HepG2 (cell line): ENCODE data around the gene CASKIN2. TPM values are rescaled to one million over a fixed set of nuclear protein-coding genes. Genes with fewer than 3 reads are reported as not detected.
A peak's percentile ranks its signal among the peaks of the same experiment; 100 is the strongest.

Experiments
- CHD4 ChIP-seq: fragments of 200-600 bp; sonication (generic); IDR thresholded peaks from 2 replicates; pipeline ENCODE4 v1.7.0; 2017; ENCODE audit warnings: mild to moderate bottlenecking, low read length, borderline replicate concordance
- EEA1 ChIP-seq: sonication (generic); formaldehyde crosslinking; IDR thresholded peaks from 2 replicates; pipeline ENCODE4 v1.5.1; 2020; ENCODE audit warnings: mild to moderate bottlenecking, missing genetic modification reagents, borderline replicate concordance
- FOXM1 ChIP-seq: sonication (generic); formaldehyde crosslinking; IDR thresholded peaks from 2 replicates; pipeline ENCODE4 v1.5.0; 2020; ENCODE audit warnings: missing genetic modification reagents
- MATR3 ChIP-seq: sonication (generic); formaldehyde crosslinking; IDR thresholded peaks from 2 replicates; pipeline ENCODE4 v1.4.0; 2020; ENCODE audit warnings: missing genetic modification reagents
- MAZ ChIP-seq, 2 experiments: sonication (generic) in 1 of 2; formaldehyde crosslinking in 1 of 2; IDR thresholded peaks; 2 replicates each; pipeline versions ENCODE4 v1.5.0 to v1.6.1; 2012 to 2020; ENCODE audit warnings: low read depth in 2 of 2, mild to moderate bottlenecking in 2 of 2, borderline replicate concordance in 1 of 2, improper control_type of control experiment in 1 of 2, low read length in 1 of 2, missing genetic modification reagents in 1 of 2, moderate library complexity in 1 of 2
- PAX8 ChIP-seq: sonication (generic); formaldehyde crosslinking; IDR thresholded peaks from 2 replicates; pipeline ENCODE4 v1.8.0; 2022; ENCODE audit warnings: mild to moderate bottlenecking, missing genetic modification reagents, borderline replicate concordance
- SIX1 ChIP-seq: sonication (generic); formaldehyde crosslinking; IDR thresholded peaks from 2 replicates; pipeline ENCODE4 v1.4.0; 2020; ENCODE audit warnings: missing genetic modification reagents, borderline replicate concordance
- SMARCE1 ChIP-seq: fragments of 450-650 bp; IDR thresholded peaks from 2 replicates; pipeline ENCODE4 v1.6.1; 2017; ENCODE audit warnings: borderline replicate concordance
- TEAD3 ChIP-seq: optimal IDR thresholded peaks from 2 replicates; pipeline ENCODE3; 2016; ENCODE audit warnings: borderline replicate concordance
- ZFP62 ChIP-seq: sonication (generic); formaldehyde crosslinking; IDR thresholded peaks from 2 replicates; pipeline ENCODE4 v1.4.0; 2020; ENCODE audit warnings: missing genetic modification reagents
- ZMYM2 ChIP-seq: sonication (generic); formaldehyde crosslinking; IDR thresholded peaks from 2 replicates; pipeline ENCODE4 v1.8.0; 2022; ENCODE audit warnings: mild to moderate bottlenecking, missing genetic modification reagents
- ZNF30 ChIP-seq: sonication (generic); formaldehyde crosslinking; IDR thresholded peaks from 2 replicates; pipeline ENCODE4 v1.5.0; 2020; ENCODE audit warnings: mild to moderate bottlenecking, missing genetic modification reagents
- ZNF317 ChIP-seq: sonication (generic); formaldehyde crosslinking; IDR thresholded peaks from 2 replicates; pipeline ENCODE4 v1.5.0; 2020; ENCODE audit warnings: mild to moderate bottlenecking, missing genetic modification reagents
- ZNF724P ChIP-seq: sonication (generic); formaldehyde crosslinking; IDR thresholded peaks from 2 replicates; pipeline ENCODE4 v1.8.0; 2022; ENCODE audit warnings: missing genetic modification reagents, borderline replicate concordance
- ZNF749 ChIP-seq: sonication (generic); formaldehyde crosslinking; IDR thresholded peaks from 2 replicates; pipeline ENCODE4 v1.8.0; 2022; ENCODE audit warnings: mild to moderate bottlenecking, missing genetic modification reagents, moderate library complexity, borderline replicate concordance
- polyA plus RNA-seq, 8 experiments: library from polyadenylated mRNA; depleted of rRNA in 3 of 8; stranded (reverse) in 7 of 8; unstranded in 1 of 8; fragments of >200 nt; fragmentation: Illumina TruSeq in 4 of 8; extraction: Trizol in 4 of 8; gene quantifications; 2 replicates each; pipeline versions ENCODE4 v1.2.1 to v1.2.3, GENCODE V29; 2011 to 2016; ENCODE audit warnings: low read depth in 4 of 8, missing spikeins in 1 of 8, mixed read lengths in 1 of 8; ENCODE audit not compliant: insufficient read depth in 1 of 8
- total RNA-seq, 5 experiments: library from RNA; depleted of rRNA; stranded (reverse); fragments of >200 nt; fragmentation: Illumina TruSeq; extraction: Trizol; gene quantifications; 2 replicates each; pipeline ENCODE4 v1.2.3, GENCODE V29; 2016; ENCODE audit warnings: low read depth in 1 of 5
- TF ChIP-seq, protein P1 (sequence below): sonication (generic); formaldehyde crosslinking; IDR thresholded peaks from 2 replicates; pipeline ENCODE4 v1.5.0; 2020; ENCODE audit warnings: mild to moderate bottlenecking, missing genetic modification reagents
- TF ChIP-seq, protein P2 (sequence below): IDR thresholded peaks from 2 replicates; pipeline ENCODE4 v1.6.1; 2016; ENCODE audit warnings: mild to moderate bottlenecking, missing biosample characterization, missing genetic modification reagents
- TF ChIP-seq, protein P3 (sequence below): sonication (generic); formaldehyde crosslinking; IDR thresholded peaks from 2 replicates; pipeline ENCODE4 v1.4.0; 2020; ENCODE audit warnings: missing genetic modification reagents
- TF ChIP-seq, protein P4 (sequence below): sonication (generic); formaldehyde crosslinking; IDR thresholded peaks from 2 replicates; pipeline ENCODE4 v1.4.0; 2020; ENCODE audit warnings: mild to moderate bottlenecking, missing genetic modification reagents
- TF ChIP-seq, protein P5 (sequence below): sonication (generic); formaldehyde crosslinking; IDR thresholded peaks from 2 replicates; pipeline ENCODE4 v1.5.0; 2020; ENCODE audit warnings: missing genetic modification reagents, mild to moderate bottlenecking, borderline replicate concordance

CASKIN2 gene
- total and polyA plus RNA-seq, 2 of the 13 experiments (the other 11 are each of a cell fraction or from before 2014, with no cell fraction given) = 5.2 to 7.8 TPM

DNA sequence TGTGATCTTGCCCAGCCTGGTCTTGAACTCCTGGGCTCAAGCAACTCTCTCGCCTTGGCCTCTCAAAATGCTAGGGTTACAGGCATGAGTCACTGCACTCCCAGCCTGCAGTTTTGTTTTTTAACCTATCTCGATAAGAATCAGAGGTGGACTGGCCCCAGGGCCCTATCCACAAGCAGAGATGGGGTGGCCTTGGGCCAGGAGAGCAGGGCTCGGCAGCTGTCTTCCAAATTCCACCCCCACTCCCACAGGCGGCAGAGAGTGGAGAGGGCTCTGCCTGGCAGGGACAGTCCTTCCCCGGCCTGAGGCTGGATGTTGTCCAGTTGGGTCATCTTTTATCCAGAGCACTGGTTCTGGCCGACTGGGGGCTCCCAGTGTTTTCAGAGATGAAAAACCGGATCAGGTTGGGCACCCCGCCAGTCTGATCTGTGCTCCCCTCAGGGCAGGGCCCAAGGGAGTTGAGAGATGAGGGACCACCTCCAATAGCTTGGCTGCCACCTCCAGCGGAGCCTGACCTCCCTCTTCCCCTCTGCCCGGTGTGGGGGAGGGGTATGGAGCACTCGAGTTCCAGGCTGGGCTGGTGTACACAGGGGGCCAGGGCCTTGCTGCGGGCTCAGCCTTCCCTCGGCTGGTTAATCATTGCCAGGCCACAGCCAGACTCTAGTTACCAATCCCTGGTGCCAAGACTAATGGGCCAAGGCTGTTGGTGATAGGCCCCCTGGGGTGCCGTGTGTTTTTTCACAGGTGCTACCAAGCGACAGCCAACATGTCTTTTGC lies 41.9 kb upstream of the CASKIN2 start (continued):
- TF ChIP-seq, protein P1, sequence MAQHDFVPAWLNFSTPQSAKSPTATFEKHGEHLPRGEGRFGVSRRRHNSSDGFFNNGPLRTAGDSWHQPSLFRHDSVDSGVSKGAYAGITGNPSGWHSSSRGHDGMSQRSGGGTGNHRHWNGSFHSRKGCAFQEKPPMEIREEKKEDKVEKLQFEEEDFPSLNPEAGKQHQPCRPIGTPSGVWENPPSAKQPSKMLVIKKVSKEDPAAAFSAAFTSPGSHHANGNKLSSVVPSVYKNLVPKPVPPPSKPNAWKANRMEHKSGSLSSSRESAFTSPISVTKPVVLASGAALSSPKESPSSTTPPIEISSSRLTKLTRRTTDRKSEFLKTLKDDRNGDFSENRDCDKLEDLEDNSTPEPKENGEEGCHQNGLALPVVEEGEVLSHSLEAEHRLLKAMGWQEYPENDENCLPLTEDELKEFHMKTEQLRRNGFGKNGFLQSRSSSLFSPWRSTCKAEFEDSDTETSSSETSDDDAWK (CRISPR knock-in tag) = no peak
- TF ChIP-seq MAZ (IDR thresholded peaks at IDR 0.05; ENCODE audit: borderline replicate concordance, low read depth, low read length) (peak; percentile 34; the same call in 1 of the 2 replicates), MAZ (CRISPR knock-in tag; IDR thresholded peaks at IDR 0.05; ENCODE audit: low read depth) (peak; percentile 88; the same call in 1 of the 2 replicates), ZNF724P (peak; percentile 37; the same call in 1 of the 2 replicates), TEAD3 (CRISPR knock-in tag) (peak; percentile 84), MATR3 (CRISPR knock-in tag) (no peak), ZNF30 (CRISPR knock-in tag) (no peak), SIX1 (peak; percentile 57; the same call in 1 of the 2 replicates), CHD4 (peak; percentile 57; the same call in 1 of the 2 replicates), SMARCE1 (no peak), ZNF317 (CRISPR knock-in tag) (peak; percentile 93), ZMYM2 (CRISPR knock-in tag) (0 out of 2 replicates have a peak, but pooled peaks have one; percentile 5), ZFP62 (CRISPR knock-in tag) (no peak), EEA1 (CRISPR knock-in tag) (0 out of 2 replicates have a peak, but pooled peaks have one; percentile 31), FOXM1 (CRISPR knock-in tag) (no peak), ZNF749 (CRISPR knock-in tag) (no peak; the same call in 1 of the 2 replicates), PAX8 (CRISPR knock-in tag) (0 out of 2 replicates have a peak, but pooled peaks have one; percentile 79)
- TF ChIP-seq, protein P2, sequence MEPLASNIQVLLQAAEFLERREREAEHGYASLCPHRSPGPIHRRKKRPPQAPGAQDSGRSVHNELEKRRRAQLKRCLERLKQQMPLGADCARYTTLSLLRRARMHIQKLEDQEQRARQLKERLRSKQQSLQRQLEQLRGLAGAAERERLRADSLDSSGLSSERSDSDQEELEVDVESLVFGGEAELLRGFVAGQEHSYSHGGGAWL = no peak
- TF ChIP-seq, protein P3, sequence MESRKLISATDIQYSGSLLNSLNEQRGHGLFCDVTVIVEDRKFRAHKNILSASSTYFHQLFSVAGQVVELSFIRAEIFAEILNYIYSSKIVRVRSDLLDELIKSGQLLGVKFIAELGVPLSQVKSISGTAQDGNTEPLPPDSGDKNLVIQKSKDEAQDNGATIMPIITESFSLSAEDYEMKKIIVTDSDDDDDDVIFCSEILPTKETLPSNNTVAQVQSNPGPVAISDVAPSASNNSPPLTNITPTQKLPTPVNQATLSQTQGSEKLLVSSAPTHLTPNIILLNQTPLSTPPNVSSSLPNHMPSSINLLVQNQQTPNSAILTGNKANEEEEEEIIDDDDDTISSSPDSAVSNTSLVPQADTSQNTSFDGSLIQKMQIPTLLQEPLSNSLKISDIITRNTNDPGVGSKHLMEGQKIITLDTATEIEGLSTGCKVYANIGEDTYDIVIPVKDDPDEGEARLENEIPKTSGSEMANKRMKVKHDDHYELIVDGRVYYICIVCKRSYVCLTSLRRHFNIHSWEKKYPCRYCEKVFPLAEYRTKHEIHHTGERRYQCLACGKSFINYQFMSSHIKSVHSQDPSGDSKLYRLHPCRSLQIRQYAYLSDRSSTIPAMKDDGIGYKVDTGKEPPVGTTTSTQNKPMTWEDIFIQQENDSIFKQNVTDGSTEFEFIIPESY (CRISPR knock-in tag) = no peak
- TF ChIP-seq, protein P4, sequence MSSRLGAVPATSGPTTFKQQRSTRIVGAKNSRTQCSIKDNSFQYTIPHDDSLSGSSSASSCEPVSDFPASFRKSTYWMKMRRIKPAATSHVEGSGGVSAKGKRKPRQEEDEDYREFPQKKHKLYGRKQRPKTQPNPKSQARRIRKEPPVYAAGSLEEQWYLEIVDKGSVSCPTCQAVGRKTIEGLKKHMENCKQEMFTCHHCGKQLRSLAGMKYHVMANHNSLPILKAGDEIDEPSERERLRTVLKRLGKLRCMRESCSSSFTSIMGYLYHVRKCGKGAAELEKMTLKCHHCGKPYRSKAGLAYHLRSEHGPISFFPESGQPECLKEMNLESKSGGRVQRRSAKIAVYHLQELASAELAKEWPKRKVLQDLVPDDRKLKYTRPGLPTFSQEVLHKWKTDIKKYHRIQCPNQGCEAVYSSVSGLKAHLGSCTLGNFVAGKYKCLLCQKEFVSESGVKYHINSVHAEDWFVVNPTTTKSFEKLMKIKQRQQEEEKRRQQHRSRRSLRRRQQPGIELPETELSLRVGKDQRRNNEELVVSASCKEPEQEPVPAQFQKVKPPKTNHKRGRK (CRISPR knock-in tag) = no peak
- TF ChIP-seq, protein P5, sequence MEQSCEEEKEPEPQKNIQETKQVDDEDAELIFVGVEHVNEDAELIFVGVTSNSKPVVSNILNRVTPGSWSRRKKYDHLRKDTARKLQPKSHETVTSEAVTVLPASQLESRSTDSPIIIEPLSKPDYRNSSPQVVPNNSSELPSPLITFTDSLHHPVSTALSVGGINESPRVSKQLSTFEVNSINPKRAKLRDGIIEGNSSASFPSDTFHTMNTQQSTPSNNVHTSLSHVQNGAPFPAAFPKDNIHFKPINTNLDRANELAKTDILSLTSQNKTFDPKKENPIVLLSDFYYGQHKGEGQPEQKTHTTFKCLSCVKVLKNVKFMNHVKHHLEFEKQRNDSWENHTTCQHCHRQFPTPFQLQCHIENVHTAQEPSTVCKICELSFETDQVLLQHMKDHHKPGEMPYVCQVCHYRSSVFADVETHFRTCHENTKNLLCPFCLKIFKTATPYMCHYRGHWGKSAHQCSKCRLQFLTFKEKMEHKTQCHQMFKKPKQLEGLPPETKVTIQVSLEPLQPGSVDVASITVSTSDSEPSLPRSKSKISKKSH = peak; percentile 34; the same call in 1 of the 2 replicates
